Left colon (tissue), 2 donors: ENCODE measurements around the gene ATP1A1. TPM values are rescaled to one million over a fixed set of nuclear protein-coding genes. Genes with fewer than 3 reads are reported as not detected.

ENCODE experiments used
- ATAC-seq: fragments of 200-7000 bp; cut with Tn5 transposase; one replicate; pipeline ENCODE4 v1.9.1; 2020; ENCODE audit warnings: mild to moderate bottlenecking, moderate library complexity
- DNase-seq, 2 donors: peaks; one replicate each; pipeline ENCODE4 v3.0.0-alpha.2; 2020
- intact Hi-C, 2 donors: fragments of 100-400 bp; cut with DNase I in 1 of 2; cut with micrococcal nuclease in 1 of 2; formaldehyde crosslinking; loops; one replicate each; pipeline versions ENCODE4 v1.11.2 to v1.14.0; 2022; cut with DNase I, micrococcal nuclease
- long read RNA-seq: library from polyadenylated mRNA; unstranded; transcript quantifications from one replicate; pipeline ENCODE4 v2.0.0, GENCODE V29; 2021
- total RNA-seq, 2 donors: library from RNA; stranded (reverse); fragmentation: NEBNext Ultra II Directional; extraction: Animal tissue kit (Norgen Biotek cat#: 25700); gene quantifications; one replicate each; pipeline ENCODE4 v1.2.1, GENCODE V29; 2021
- donor health status: DM: no; HTN: no; CAD: no.
- donor health status: DM: yes; HTN: yes; CAD: no.

ATP1A1 gene
- 1,000 to 10,000 TPM; 1,822 to 3,252 TPM for total RNA-seq
- long read RNA-seq, transcript ATP1A1-208 (3 exons, 1,728 nt), result minor isoform, 5 of 1,180 reads
- long read RNA-seq, transcript ATP1A1-201 (23 exons, 3,654 nt), result major isoform, 473 of 1,180 reads
- long read RNA-seq, partial matches to known transcripts, result 631 of 1,180 reads
- long read RNA-seq, other reads (novel, unspliced or antisense), result 71 of 1,180 reads

DNA sequence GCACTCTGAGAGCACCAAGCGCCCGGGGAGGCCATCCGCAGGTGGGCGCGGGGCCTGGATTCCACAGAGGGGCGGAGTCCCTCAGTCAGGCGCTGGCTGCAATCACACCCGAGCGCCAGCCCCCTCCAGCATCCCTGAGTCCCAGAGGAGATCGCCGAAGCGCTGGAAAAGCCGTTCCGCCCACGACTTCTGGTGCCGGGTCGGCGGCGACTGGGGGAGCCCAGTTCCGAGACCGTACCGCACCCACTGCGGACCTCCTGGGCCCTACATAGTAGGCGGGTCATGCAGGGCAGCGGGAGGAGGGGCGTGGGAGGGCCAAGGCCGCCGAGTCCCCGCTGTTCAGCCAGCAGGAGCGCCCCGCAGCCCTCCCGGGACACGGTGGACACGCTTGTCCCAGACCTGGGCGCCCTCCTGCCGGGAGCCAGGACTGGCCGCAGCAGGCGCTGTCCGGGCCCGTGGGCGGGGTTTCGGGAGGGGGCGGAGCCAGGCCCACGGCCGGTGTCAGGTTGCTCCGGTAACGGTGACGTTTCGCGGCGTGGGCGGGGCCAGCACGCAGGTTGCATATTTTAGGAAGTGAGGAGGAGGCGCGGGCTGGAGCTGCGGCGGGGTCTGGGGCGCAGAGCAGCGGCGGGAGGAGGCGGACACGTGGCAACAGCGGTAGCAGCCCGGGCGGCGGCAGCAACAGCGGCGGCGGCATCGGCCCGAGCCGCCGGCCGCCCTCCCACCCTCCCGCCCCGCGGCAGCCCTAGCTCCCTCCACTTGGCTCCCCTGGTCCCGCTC is at the start of gene ATP1A1:
Gene ATP1A1 (plus strand): TSS at position 594 of the 780 bp plus-strand sequence. CDS start 268 bp downstream, outside the sequence.
- intact Hi-C loops, result no loop called here
- ATAC-seq (peak; percentile 78), DNase-seq (peak; percentile 97 to 100)

DNA sequence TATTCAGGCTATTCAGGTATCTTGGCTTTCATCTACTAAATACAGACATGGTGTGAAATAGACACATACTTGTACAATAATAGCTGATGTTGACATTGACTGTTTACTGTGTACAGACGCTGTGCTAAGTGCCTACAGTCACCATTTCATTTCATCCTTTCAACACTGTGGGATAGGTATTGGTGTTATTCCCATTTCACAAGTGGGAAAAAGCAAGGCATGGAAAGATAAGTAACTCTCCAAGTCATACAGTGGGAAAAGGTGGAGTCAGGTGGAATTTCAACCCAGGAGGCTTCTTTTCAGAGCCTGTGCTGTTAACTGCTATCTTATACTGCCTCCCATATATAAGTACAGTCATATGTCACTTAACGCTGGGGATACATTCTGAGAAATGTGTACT is 49.6 kb upstream of the ATP1A1 start:
- no peak for DNase-seq
- intact Hi-C loops, result no loop called here
- ATAC-seq, result peak; percentile 74

DNA sequence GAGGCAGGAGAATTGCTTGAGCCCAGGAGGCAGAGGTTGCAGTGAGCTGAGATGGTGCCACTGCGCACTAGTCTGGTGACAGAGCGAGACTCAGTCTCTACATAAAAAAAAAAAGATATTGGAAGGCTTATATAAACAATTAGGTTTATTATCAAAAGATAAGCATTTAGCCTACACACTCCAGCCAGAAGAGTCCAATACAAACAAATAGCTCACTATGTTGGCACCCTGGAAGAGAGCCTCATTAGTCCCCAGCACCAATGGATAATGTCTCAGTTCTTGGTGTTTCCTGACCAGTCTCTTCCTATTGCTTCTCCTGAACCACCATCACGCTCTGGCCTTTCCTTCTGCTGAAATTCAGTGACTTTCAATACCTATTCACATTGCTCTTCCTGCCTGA is 48.6 kb upstream of the ATP1A1 start:
- intact Hi-C loops, result no loop called here
- DNase-seq, result no peak
- no peak for ATAC-seq

DNA sequence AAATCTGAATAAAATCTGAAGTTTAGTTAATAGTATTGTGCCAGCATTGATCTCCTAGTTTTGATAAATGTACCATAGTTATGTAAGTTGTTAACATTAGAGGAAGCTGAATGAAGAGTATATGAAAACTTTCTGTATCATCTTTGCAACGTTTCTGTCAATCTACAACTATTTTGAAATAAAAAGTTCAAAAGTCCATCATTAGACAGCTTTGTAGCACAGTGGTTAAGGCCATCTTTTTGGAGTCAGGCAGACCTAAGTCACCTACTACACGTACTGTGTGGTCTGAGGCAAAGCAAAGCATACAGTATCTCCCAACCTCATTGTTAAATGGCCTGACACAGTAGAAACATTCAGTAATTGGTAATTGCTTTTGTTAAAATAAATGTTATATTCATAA is 47.9 kb upstream of the ATP1A1 start:
- DNase-seq (no peak), ATAC-seq (no peak)
- intact Hi-C loops, result no loop called here

DNA sequence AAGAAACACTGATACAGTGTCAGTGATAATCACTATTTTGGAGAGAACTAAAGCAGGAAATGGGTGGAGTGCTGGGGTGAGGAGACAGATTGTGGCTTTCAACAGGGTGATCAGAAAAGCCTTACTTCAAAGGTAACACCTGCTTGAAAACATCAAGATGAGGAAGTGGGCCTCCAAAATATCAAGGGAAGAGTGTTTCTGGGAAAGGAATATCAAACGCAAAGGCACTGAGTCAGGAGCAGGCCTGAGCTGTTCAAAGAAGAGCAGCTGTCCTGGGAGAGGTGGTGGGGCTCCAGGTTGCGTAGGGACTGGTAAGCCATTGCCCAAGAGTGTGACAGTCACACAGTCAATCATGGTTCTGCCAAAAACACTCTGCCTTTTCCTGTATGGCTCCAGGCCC is 47.1 kb upstream of the ATP1A1 start:
- ATAC-seq (no peak), DNase-seq (no peak)
- intact Hi-C loops, result no loop called here

DNA sequence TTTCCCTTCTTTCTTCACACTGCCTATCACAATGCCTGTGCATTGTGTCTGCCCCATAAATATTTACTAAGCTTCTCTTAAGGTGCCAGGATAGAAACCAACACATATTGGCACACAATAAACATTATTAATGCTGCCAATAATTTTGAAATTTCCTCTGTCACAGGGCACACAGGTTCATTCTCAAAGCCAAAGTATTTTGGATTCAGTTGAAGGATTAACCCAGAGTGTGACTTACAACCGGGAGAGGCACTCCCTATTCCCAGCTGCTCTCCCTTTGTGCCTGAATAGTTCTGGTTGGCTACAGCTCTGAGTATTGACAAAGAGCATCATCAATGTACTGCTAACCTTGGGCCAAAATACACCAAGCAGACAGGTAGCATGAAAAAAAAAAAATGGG is 46.6 kb upstream of the ATP1A1 start:
- ATAC-seq (no peak), DNase-seq (no peak)
- intact Hi-C loops, result no loop called here

DNA sequence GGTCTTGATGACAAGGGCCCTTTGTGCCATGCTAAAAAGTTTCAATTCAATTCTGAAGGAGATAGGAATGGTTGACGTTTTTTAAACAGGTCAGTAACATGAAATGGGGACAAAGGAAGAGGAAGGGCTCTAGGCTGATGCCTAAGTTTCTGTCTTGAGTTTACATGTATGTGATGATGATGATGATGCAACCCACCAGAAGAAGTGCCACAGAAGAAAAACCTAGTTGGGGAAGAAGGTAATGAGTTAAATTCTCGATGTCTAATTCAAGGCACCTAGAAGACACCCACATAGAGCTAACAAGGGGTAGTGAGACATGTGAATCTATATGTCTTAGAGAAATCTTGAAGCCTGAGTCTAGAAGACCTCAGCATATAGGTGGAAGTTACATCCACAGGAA is 44.4 kb upstream of the ATP1A1 start:
- intact Hi-C loops, result no loop called here
- no peak for DNase-seq
- no peak for ATAC-seq

DNA sequence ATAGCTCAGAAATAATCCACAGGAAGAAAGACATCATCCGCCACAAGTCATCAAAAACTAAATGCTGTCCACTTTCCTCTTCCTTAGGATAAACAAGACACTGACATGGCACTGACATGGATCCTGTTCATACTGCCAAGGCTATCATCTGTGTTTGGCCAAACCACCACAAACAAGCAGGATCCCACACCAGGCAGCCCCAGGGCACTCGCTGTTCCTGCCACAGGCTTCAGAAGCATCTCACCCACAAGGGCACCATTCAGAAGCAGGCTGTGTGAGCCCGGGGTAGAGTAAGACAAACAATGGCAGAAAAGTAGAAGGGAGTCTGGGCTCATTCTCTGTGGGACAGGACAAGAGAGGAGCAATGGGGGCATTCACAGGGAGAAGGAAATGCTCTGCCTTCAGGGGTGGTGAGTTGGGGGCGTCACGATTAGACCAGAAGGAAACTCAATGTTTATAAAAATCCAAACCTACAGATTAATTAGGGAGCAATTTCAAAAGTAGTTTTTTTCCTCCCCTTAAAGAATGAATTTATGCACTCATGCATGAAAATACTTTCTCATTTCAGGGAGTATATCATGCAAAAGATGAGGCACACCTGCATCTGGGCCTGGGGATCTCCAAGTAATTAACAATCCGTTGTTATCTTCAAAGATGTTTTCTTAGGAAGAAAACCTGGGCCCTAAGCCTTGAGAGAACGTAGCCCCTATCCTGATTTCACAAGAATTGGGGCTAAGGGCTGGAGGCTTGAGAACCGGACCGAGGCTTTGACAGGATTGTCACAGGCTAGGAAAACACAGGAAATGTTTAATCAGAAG is 43.3 kb upstream of the ATP1A1 start:
- ATAC-seq (no peak), DNase-seq (no peak)
- intact Hi-C loops, result no loop called here

DNA sequence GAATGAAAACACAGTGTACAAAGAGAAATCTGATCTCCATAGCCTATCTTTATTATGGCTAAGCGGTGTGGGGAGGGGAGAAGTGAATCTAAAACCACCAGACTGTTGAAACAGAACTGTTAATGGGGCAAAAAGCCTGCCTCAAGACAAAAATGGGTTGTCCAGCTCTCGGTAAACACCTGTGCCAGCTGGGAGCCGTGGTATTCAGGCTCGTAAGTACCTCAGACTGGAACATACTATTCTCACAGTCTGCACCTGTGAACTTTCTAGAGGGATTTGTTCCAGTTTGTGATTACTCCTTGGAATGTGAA is 42.7 kb upstream of the ATP1A1 start:
- intact Hi-C loops, result no loop called here
- no peak for DNase-seq
- ATAC-seq, result peak; percentile 20

DNA sequence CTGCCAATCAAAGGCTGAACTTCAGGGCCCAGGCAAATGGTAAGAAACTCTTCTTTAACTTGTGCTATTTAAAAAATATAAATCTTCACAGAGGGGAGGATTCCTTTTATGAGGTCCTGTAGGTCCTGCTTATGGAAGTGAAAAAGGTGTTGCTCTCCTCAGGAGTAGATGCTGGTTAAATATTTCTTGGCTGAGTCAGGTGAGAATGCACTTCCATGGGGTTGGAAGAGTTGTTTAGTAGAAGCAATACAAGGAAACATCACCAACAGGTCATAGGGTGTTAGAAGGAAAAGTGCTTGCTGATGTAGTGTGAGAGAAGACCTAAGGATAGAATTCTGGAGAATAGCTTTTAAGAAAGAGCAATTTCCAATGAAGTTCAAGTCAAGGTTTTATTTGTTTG is 42.2 kb upstream of the ATP1A1 start:
- intact Hi-C loops, result no loop called here
- DNase-seq, result no peak
- peak; percentile 32 for ATAC-seq

DNA sequence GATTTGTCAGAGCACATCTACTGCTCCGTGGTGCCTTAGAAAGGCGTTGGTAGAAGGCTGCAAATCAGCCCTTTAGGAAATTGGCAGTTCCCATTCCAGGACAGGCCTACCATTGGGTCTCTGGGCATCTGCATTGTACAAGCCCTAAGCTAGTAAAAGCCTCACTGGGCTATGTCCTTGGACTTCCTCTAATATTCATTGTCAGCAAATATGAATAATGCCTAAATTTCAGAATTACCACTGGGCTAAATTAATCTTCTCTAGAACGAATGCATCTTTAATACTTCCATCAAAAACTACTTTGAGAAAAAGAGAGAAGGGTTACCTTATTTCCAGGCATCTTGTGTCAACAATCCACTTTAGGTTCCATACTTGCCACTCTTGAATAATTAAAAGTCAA is 41.5 kb upstream of the ATP1A1 start:
- no peak for DNase-seq
- intact Hi-C loops, result no loop called here
- no peak for ATAC-seq

DNA sequence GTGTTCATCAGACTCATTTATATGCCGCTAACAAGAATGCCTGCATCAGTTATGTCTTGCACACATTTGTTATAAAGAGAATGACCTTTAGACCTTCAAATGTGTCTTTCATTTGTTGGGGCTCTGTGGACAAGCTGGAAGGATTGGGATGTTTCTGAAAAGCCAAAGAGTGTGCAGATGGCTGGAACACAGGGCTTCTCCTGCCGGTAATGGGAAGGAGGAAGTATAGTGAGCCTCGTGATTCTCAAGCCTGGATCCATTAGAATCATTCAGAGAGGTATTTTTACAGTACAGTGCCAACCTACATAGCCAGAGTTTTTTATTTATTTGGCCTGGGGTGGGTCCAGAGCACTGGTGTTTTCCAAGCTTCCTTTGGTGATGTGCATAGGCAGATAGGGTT is 40.6 kb upstream of the ATP1A1 start:
- ATAC-seq (no peak), DNase-seq (no peak)
- intact Hi-C loops, result no loop called here

DNA sequence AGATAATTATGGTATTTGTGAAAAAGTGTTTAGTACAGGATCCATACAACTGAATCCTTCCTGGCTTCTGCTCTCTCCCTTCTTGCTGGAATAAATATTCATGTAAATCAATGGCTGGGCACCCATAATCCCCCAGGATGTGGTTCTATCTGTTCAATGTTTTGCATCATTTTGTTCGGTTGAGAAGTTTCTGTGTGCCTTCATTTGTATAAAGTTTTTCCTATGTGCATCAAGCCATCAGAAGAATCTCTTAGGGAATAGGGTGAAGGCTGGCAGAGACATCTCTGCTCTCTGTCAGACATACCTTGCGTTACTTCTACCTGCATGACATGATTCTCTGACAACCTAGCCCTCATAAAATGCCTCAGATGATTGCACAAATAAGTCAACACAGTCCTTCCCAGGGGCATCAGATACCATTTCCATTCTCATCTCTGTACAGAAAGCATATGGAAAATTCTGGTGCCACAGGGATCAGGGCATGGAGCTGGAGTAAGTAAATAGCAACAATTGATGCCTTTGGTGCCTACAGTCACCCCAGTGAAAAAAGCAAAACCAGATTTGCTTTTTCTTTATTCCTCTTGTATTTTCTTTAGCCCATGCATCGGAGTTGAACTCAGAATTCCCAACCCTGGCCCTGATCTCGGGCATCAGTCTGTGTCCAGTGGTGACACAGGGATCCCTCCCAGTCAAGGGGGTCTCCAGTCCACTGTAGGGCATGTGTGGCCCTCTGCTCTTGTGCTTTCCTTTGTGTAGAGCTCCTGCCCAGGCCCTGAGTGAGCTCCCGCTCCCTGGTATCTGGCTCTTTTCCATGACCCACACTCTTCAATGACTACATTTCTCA is 39.7 kb upstream of the ATP1A1 start:
- DNase-seq (no peak), ATAC-seq (no peak)
- intact Hi-C loops, result no loop called here

DNA sequence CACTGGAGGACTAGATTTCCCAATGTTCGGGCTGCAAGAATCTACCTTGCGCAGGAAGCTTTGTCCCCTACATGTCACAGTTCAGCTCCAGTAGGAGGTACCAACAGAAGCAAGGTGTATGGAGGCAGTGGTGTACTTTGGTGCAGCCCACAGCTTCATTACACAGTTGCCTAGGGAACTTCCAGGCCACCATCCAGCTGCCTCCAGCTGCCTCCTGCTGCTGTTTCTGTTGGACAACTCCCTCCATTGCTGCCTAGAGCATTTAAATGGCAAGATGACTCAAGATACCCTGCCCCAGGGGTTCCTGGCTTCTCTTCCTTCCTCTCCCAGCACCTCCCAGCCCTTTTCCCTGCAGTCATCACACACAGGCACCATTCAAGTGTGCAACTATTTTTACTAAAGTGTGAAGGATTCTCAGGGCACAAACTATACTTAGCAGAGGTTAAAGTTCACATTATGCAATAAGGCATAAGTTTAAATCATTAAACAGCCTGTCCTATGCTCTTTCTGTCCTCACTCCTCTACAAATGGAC is 39.0 kb upstream of the ATP1A1 start:
- ATAC-seq (peak; percentile 68), DNase-seq (peak; percentile 49 to 64)
- intact Hi-C loops, result no loop called here

DNA sequence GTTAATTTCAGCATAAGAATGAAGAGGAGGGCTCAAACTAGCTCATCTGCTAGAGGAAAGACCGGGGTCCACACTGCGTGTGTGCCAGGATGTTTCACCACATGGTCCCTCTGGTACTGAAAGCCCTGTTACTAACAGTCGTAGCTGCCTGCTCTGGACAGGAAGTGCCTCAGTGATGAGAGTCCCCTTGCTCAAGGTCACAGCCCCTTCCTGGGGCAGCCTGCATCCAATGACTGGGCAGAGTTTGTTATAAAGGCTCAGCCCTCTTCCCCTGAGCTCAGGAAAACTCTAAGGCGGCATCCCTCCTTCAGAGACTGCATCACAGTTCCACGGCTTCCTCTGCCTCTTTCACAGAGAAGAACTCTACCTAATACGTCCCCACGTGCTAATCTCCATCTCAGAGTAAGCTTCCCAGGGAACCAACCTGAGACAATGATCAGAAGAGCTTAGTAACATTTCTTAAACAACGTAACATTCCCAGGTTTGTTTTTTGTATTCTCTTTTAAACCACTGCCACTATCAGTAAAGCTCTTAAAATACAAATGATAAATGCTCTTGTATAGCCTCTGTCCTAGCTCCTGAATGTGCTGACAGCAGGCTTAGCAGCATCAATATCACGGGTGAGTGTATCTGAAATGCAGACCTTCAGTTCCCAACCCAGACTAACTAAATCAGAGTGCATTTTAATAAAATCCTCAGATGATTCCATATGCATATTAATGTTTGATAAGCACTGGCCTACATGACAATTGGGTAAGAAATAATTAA is 38.0 kb upstream of the ATP1A1 start:
- DNase-seq, result no peak
- no peak for ATAC-seq
- intact Hi-C loops, result no loop called here

DNA sequence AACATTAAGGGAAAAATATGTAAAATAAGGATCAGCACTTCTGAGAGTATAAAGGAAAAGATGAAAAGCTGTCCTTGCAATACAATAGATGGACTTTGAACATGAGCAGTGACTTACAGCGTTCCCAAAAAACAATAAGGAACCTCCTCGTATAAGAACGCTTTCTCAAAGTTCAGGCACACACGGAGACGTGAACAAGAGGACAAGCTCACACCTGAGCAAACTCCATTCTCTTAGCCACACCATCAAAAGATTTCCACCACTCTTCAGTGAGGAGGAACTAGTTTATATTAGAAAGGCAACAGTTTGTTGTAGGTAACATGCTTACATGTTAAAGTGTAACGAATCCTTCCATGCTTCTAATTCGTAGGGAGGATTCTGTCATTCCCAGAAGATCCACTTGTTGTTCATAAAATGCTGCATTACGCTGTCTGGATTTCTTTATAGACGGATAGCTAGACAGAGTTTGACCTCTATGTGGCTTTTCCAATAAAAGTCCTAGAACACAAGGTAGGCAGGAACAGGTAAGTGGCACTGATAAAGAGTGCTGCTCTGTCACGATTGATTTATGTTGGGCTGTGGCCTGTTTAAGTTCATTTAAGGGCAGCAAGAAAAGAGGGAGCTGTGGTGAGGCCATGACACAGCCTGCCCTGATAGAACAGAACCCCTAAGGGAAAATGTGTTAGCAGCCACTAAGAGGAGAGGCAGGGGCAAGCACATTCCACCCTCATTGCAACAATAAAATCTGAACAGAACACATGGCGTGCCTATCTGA is 37.0 kb upstream of the ATP1A1 start:
- ATAC-seq (peak; percentile 73), DNase-seq (peak in 1 of 2 donors; percentile 48)
- intact Hi-C loops, result no loop called here

DNA sequence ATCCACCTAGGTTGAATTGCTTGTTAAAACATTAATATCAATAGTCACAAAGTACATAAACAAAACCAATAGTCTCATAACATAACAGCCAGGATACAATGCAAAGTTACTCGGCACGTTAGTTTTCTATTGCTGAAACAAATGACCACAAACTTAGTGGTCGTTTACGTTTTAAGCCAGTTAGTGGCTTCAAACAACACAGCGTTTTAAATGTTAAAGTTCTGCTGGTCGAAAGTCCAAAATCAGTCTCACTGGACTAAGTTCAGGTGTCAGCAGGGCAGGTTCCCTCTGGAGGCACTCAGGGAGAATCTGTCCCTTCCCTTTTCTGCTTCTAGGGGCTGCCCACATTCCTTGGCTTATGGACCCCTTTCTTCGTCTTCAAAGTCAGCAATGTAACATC is 35.6 kb upstream of the ATP1A1 start:
- no peak for DNase-seq
- no peak for ATAC-seq
- intact Hi-C loops, result no loop called here

DNA sequence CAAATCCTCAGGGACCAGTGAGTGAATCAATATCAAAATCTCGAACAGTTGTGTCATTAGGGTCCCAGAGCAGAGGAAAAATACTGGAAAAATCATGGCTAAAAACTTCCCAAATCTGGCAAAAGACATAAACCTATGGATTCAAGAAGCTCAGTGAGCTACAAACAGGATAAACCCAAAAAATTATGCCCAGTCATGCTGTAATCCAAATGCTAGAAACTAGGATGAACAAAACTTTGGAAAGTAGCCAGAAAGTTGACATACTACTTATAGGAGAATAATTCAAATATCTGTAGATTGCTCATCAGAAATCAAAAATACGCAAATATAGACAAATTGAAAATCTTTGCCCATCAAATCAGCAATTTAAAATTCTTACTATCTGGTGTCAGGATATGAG is 34.6 kb upstream of the ATP1A1 start:
- no peak for DNase-seq
- ATAC-seq, result no peak
- intact Hi-C loops, result no loop called here
